Karpas-422 (cell line): ENCODE measurements around the gene ABCA3. TPM values are rescaled to one million over a fixed set of nuclear protein-coding genes. Genes with fewer than 3 reads are reported as not detected.
"Not testable (repeated sequence)": the region's sequence is repeated elsewhere in the genome, so short reads cannot be mapped to it uniquely, and the experiment has no call there.

Source experiments
- DNase-seq: peaks from one replicate; pipeline ENCODE4 v3.0.0-alpha.2; 2015
- H2AFZ ChIP-seq: fragments of 200-600 bp; sonication (generic); 2 replicates; pipeline ENCODE4 v1.6.1; 2014; ENCODE audit warnings: antibody characterized with exemption, low read length, mixed read lengths
- H3K27ac ChIP-seq: fragments of 200-600 bp; sonication (generic); 2 replicates; pipeline ENCODE4 v1.5.1; 2014; ENCODE audit warnings: mild to moderate bottlenecking, low read length, moderate library complexity
- H3K27me3 ChIP-seq: fragments of 200-600 bp; sonication (generic); 2 replicates; pipeline ENCODE4 v1.6.1; 2014; ENCODE audit warnings: low read length, mixed read lengths
- H3K36me3 ChIP-seq: fragments of 200-600 bp; sonication (generic); 2 replicates; pipeline ENCODE4 v1.6.1; 2014; ENCODE audit warnings: low read length, mixed read lengths; ENCODE audit not compliant: insufficient read depth
- H3K4me1 ChIP-seq: fragments of 200-600 bp; sonication (generic); 2 replicates; pipeline ENCODE4 v1.6.1; 2014; ENCODE audit warnings: mild to moderate bottlenecking, low read length, mixed read lengths
- H3K4me2 ChIP-seq: fragments of 200-600 bp; sonication (generic); 2 replicates; pipeline ENCODE4 v1.6.1; 2014; ENCODE audit warnings: low read length, low read depth, mild to moderate bottlenecking; ENCODE audit not compliant: poor library complexity, severe bottlenecking
- H3K4me3 ChIP-seq: fragments of 200-600 bp; sonication (generic); 2 replicates; pipeline ENCODE4 v1.5.1; 2014; ENCODE audit warnings: mild to moderate bottlenecking, antibody characterized with exemption, low read length, mixed read lengths
- H3K79me2 ChIP-seq: fragments of 200-600 bp; sonication (generic); 2 replicates; pipeline ENCODE4 v1.6.1; 2014; ENCODE audit warnings: mild to moderate bottlenecking, low read length, mixed read lengths
- H3K9ac ChIP-seq: fragments of 200-600 bp; sonication (generic); 2 replicates; pipeline ENCODE4 v1.6.0; 2014; ENCODE audit warnings: low read length
- H3K9me2 ChIP-seq: fragments of 200-600 bp; sonication (generic), shearing (Covaris generic); replicated peaks from 2 replicates; pipeline ENCODE4 v1.6.0; 2014; ENCODE audit warnings: mild to moderate bottlenecking, low read length, moderate library complexity; ENCODE audit not compliant: insufficient read depth
- H3K9me3 ChIP-seq: fragments of 300-700, 200-600 bp; sonication (generic); 2 replicates; pipeline ENCODE4 v1.6.1; 2014; ENCODE audit warnings: low read length, mixed read lengths
- H4K20me1 ChIP-seq: fragments of 200-600 bp; sonication (generic); 2 replicates; pipeline ENCODE4 v1.6.1; 2014; ENCODE audit warnings: mild to moderate bottlenecking, antibody characterized with exemption, low read length, low read depth; ENCODE audit not compliant: insufficient read depth
- total RNA-seq: library from RNA; depleted of rRNA; stranded (reverse); fragments of >200 nt; shearing (Covaris generic); gene quantifications from 2 replicates; pipeline ENCODE4 v1.2.3, GENCODE V29; 2014; ENCODE audit warnings: low replicate concordance; rRNA removed

Gene ABCA3
- 0.37 and 0.87 TPM in 2 replicates for total RNA-seq

DNA sequence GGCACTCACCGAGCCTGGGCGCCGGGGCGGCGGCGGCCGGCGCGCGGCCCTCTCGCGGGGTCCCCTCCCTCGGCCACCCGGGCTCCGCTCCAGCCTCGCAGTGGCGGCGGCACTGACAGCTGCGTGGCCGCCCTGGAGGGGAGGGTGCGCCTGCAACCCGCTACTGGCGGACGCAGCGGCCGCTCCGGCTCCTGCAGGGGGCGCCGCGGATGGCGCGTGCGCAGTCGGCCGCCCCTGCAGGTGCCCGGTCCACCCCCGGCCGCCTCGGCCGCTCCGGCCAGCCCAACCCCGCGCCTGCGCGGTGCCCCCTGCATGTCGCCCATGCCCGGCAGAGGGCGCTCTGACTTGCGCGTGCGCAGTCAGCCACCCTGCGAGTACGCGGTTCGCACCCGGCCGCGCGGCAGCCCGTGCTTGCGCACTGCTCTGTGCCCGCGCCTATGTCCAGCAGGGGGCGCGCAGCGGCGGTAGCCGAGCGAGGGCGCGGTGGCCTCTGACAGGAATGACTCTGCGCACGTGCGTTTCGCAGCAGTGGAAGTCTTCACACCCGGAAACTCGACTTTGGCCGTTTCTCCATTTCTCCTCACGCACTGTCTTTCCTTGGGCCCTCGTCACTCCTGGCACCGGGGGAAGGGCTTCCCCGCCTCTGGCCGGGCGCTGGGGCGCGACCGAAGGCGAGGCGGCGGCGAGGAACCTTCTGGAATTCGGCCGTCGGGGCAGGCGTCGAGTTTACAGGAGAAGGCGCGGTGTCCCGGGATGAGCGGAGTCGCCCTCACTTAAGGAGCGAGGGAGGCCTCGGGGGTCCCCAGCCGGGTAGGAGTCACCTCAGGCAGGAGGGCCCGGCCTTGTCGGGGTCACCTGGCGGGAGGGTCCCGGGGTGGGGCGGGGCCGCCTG lies at the start of gene ABCA3:
Gene ABCA3 (minus strand): TSS at position 165 of the 892 bp plus-strand sequence. CDS start 14,262 bp downstream, outside the sequence.
- Histone ChIP-seq H2AFZ (peak within 1 kb of the TSS; percentile 81), H3K27me3 (0 out of 2 replicates have a peak, but pooled peaks cover 2% of the 10 kb centered on the region), H3K9me2 (no peaks in the 10 kb centered on the region), H3K4me1 (no peaks in the 10 kb centered on the region; the same call in none of the 2 replicates), H3K9me3 (no peaks in the 10 kb centered on the region), H4K20me1 (no peaks in the 10 kb centered on the region), H3K9ac (peak within 1 kb of the TSS; percentile 61), H3K36me3 (no peaks in the 10 kb centered on the region), H3K27ac (no peak within 1 kb of the TSS), H3K4me2 (peak within 1 kb of the TSS; percentile 68), H3K4me3 (peak within 1 kb of the TSS; percentile 61; the same call in 1 of the 2 replicates), H3K79me2 (no peaks in the 10 kb centered on the region)
- DNase-seq, result peak; percentile 98

DNA sequence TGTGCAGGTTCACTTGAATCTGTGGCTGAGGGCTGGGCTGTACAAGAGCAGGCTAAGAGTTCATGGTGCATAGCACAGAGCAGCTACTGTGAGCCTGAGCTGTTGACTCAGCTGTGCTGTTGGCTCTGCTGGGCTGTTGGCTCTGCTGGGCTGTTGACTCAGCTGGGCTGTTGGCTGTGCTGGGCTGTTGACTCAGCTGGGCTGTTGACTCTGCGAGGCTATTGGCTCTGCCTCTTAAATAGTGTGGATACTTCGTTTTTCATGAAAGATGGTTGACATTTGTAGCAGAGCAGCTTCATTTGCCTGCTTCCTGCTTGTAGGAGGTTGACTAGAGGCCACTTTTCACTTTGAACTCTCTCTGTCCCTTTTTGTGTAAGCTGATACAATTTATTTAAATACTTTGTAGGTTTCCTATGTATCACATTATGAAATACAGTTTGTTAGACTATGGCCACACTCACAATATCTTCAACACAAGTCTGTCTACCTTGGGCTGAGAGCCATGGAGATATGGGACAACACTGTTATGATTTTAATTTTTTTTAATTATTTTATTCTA lies 48.4 kb upstream of the ABCA3 start:
- Histone ChIP-seq H3K9ac (no peak overlapping the region), H3K4me1 (no peaks in the 10 kb centered on the region), H3K36me3 (no peaks in the 10 kb centered on the region), H3K4me2 (no peak overlapping the region), H3K9me3 (no peaks in the 10 kb centered on the region), H3K27me3 (no peaks in the 10 kb centered on the region), H3K4me3 (no peak overlapping the region), H3K9me2 (no peaks in the 10 kb centered on the region), H4K20me1 (no peaks in the 10 kb centered on the region), H3K27ac (no peak overlapping the region), H3K79me2 (no peaks in the 10 kb centered on the region), H2AFZ (no peak overlapping the region)
- no peak for DNase-seq

DNA sequence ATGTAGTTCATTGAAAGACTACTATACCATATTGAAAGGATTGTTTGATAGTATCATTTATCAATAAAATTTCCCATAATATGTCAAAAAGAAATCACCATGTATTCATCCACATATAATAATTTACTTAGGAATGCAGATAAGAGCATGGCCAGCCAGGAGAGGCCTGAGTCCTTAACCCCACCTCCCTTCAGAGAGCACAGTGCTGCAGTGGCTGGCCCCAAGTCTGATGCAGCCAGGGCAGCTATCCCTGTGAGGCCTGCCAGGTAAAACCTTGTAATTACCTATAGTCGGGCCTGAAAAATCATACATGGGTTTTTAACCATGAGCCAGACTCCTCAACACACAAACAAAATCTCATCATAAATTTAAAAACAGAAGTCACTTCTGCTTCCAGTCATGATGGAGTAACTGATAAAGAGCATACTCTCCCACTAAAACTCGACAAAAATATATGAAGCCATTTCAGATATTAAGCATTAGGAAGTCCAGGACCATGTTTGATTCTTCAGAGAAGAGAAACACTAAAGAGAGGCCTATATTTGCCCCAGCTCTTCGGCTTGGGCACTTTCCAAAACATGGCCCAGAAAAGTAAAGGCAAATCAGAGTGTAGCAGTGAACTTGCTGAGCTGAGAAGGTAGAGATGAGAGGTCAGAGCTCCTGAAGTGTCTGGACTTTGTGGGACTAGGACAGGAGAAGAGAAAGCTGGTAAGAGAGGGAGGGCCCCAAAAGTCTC lies 47.8 kb upstream of the ABCA3 start:
- no peaks in the 10 kb centered on the region for H3K27me3 ChIP-seq
- H3K4me1 ChIP-seq, result no peaks in the 10 kb centered on the region
- H3K36me3 ChIP-seq, result no peaks in the 10 kb centered on the region
- H2AFZ ChIP-seq, result no peak overlapping the region
- H3K79me2 ChIP-seq, result no peaks in the 10 kb centered on the region
- no peak overlapping the region for H3K27ac ChIP-seq
- H4K20me1 ChIP-seq, result no peaks in the 10 kb centered on the region
- no peak overlapping the region for H3K4me3 ChIP-seq
- H3K9me2 ChIP-seq, result no peaks in the 10 kb centered on the region
- no peak overlapping the region for H3K4me2 ChIP-seq
- H3K9ac ChIP-seq, result no peak overlapping the region
- H3K9me3 ChIP-seq, result no peaks in the 10 kb centered on the region
- no peak for DNase-seq

DNA sequence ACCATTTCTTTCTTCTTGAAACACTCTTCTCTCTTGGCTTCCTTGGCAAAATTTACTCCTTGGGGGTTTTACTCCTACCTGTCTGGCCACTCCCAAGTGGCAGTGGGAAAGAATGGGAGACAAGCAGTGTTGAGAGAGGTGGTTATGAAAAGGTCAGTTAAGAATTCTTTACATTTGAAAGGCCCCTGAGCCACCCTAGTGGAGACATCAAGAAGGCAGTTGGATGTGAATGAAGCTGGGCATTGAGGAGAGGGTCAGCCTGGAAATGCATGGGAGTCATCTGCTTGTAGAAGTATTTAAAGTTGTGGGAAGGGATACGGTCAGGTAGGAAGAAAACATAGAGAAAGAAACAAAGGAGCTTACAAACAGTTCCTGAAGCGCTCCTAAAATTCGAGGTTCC lies 46.5 kb upstream of the ABCA3 start:
- Histone ChIP-seq H3K36me3 (no peaks in the 10 kb centered on the region), H4K20me1 (no peaks in the 10 kb centered on the region), H3K27ac (no peak overlapping the region), H3K27me3 (no peaks in the 10 kb centered on the region), H3K4me3 (no peak overlapping the region), H3K9me2 (no peaks in the 10 kb centered on the region), H3K4me1 (no peaks in the 10 kb centered on the region), H2AFZ (no peak overlapping the region), H3K9me3 (no peaks in the 10 kb centered on the region), H3K9ac (no peak overlapping the region), H3K4me2 (no peak overlapping the region), H3K79me2 (no peaks in the 10 kb centered on the region)
- no peak for DNase-seq

GRCh38 chr16:2385982-2386381 lies 45.5 kb upstream of the ABCA3 start:
- H3K9me3 ChIP-seq, H3K9ac ChIP-seq, H3K4me1 ChIP-seq, H3K27me3 ChIP-seq, H3K27ac ChIP-seq, H2AFZ ChIP-seq, H3K79me2 ChIP-seq, H4K20me1 ChIP-seq, DNase-seq, H3K4me3 ChIP-seq, H3K4me2 ChIP-seq, H3K9me2 ChIP-seq, H3K36me3 ChIP-seq: not testable (repeated sequence)

DNA sequence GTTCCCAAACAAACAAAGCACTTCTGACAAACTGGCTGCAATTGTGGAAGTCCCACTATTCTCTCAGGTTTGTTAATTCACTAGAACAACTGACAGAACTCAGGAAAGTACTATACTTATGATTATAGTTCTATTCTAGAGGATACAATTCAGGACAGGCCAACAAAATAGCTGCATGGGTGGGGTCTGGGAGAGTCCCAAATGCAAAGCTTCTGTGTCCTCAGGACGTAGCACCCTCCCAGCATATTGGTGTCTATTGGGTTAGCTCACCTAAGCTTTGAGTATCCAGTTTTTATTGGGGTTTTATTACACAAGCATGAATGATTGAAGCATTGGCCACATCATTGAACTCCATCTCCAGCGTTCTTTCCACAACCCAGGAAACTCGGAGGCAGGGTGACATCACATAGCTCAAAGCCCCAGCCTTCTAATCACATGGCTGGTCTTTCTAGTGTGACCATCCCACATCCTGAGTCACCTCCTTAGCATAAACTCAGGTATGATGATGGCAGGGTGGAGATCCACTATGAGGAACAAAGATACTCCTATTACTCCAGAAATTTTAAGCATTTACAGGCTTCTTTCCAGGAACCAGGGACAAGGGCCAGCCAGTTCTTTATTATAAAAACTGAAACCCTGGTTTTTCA lies 44.8 kb upstream of the ABCA3 start:
- H2AFZ ChIP-seq, result no peak overlapping the region
- H3K36me3 ChIP-seq, result no peaks in the 10 kb centered on the region
- no peak overlapping the region for H3K4me2 ChIP-seq
- H4K20me1 ChIP-seq, result no peaks in the 10 kb centered on the region
- H3K9me3 ChIP-seq, result no peaks in the 10 kb centered on the region
- no peak overlapping the region for H3K27ac ChIP-seq
- H3K9me2 ChIP-seq, result no peaks in the 10 kb centered on the region
- no peaks in the 10 kb centered on the region for H3K79me2 ChIP-seq
- H3K9ac ChIP-seq, result no peak overlapping the region
- no peaks in the 10 kb centered on the region for H3K27me3 ChIP-seq
- H3K4me1 ChIP-seq, result no peaks in the 10 kb centered on the region
- no peak for DNase-seq
- no peak overlapping the region for H3K4me3 ChIP-seq

DNA sequence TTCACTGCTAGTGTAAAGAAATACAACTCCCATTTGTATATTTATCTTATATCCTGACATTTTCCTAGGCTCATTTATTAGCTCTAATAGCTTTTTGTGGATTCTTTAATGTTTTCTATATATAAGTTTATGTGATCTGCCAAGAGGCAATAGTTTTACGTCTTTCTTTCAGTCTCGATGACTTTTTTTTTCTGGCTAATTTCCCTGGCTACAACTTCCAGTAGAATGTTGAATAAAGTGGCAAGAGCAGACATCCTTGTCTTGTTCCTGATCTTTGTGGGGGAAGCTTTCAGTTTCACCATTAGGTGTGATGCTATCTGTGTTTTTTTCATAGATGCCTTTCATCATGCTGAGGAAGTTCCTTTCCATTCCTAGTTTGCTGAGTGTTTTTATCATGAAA lies 43.9 kb upstream of the ABCA3 start:
- Histone ChIP-seq H3K4me3 (no peak overlapping the region), H2AFZ (no peak overlapping the region), H4K20me1 (no peaks in the 10 kb centered on the region), H3K4me1 (no peaks in the 10 kb centered on the region), H3K9me3 (no peaks in the 10 kb centered on the region), H3K4me2 (no peak overlapping the region), H3K79me2 (no peaks in the 10 kb centered on the region), H3K27me3 (no peaks in the 10 kb centered on the region), H3K9me2 (no peaks in the 10 kb centered on the region), H3K9ac (no peak overlapping the region), H3K36me3 (no peaks in the 10 kb centered on the region), H3K27ac (no peak overlapping the region)
- no peak for DNase-seq

DNA sequence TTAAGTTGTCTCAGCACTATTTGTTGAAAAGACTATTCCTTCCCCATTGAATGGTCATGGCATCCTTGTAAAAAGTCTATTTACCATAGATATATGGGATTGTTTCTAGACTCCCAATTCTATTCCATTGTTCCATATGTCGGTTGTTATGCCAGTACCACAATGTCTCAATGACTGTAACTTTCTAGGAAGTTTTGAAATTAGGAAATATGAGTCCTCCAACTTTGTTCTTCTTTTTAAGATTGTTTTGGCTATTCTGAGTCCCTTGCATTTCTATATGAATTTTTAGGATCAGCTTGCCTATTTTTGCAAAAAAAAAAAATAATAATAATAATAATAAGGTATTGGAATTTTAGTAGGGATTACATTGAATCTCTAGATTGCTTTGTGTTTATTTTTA lies 43.0 kb upstream of the ABCA3 start:
- no peak overlapping the region for H3K4me3 ChIP-seq
- no peaks in the 10 kb centered on the region for H3K4me1 ChIP-seq
- H3K4me2 ChIP-seq, result no peak overlapping the region
- H3K9me2 ChIP-seq, result no peaks in the 10 kb centered on the region
- H2AFZ ChIP-seq, result no peak overlapping the region
- no peaks in the 10 kb centered on the region for H3K9me3 ChIP-seq
- H4K20me1 ChIP-seq, result no peaks in the 10 kb centered on the region
- no peaks in the 10 kb centered on the region for H3K27me3 ChIP-seq
- no peak overlapping the region for H3K27ac ChIP-seq
- no peak for DNase-seq
- no peaks in the 10 kb centered on the region for H3K36me3 ChIP-seq
- H3K79me2 ChIP-seq, result no peaks in the 10 kb centered on the region
- H3K9ac ChIP-seq, result no peak overlapping the region
